Osteoblast (primary cell): ENCODE measurements around the gene COL23A1. TPM values are rescaled to one million over a fixed set of nuclear protein-coding genes. Genes with fewer than 3 reads are reported as not detected.

Experiments
- DNase-seq: peaks from one replicate; pipeline ENCODE4 v3.0.0; 2011; ENCODE audit warnings: low spot score, mixed read lengths; ENCODE audit not compliant: insufficient read length; ENCODE audit errors: missing footprints
- H2AFZ ChIP-seq: 2 replicates; pipeline ENCODE4 v1.6.0; 2011; ENCODE audit warnings: mild to moderate bottlenecking, low read length
- H3K27ac ChIP-seq: 2 replicates; pipeline ENCODE4 v1.5.1; 2011; ENCODE audit warnings: mild to moderate bottlenecking, low read depth, low read length, moderate library complexity
- H3K27me3 ChIP-seq: 2 replicates; pipeline ENCODE4 v1.6.0; 2012; ENCODE audit warnings: mild to moderate bottlenecking, control low read depth, inconsistent platforms, low read length, moderate library complexity; ENCODE audit not compliant: insufficient read depth
- H3K36me3 ChIP-seq: 2 replicates; pipeline ENCODE4 v1.5.1; 2011; ENCODE audit warnings: mild to moderate bottlenecking, low read length, control low read depth, moderate library complexity; ENCODE audit not compliant: insufficient read depth
- H3K4me1 ChIP-seq: 2 replicates; pipeline ENCODE4 v1.5.1; 2011; ENCODE audit warnings: mild to moderate bottlenecking, low read length, control low read depth, moderate library complexity; ENCODE audit not compliant: insufficient read depth
- H3K4me2 ChIP-seq: 2 replicates; pipeline ENCODE4 v1.6.0; 2011; ENCODE audit warnings: mild to moderate bottlenecking, low read length; ENCODE audit not compliant: insufficient read depth
- H3K4me3 ChIP-seq: fragments of 200-600 bp; sonication (generic); 3 replicates; pipeline ENCODE4 v1.5.1; 2012; ENCODE audit warnings: mild to moderate bottlenecking, low read length, inconsistent platforms; ENCODE audit not compliant: insufficient read depth
- H3K79me2 ChIP-seq: 2 replicates; pipeline ENCODE4 v1.6.0; 2012; ENCODE audit warnings: mild to moderate bottlenecking, low read length, control low read depth, inconsistent platforms; ENCODE audit not compliant: insufficient read depth
- H3K9me3 ChIP-seq: 2 replicates; pipeline ENCODE4 v1.5.1; 2011; ENCODE audit warnings: low read depth, low read length, control low read depth
- H4K20me1 ChIP-seq: 2 replicates; pipeline ENCODE4 v1.6.0; 2012; ENCODE audit warnings: mild to moderate bottlenecking, low read length, control low read depth; ENCODE audit not compliant: insufficient read depth
- total RNA-seq: library from RNA; depleted of rRNA; stranded (reverse); fragments of >200 nt; gene quantifications from 2 replicates; pipeline ENCODE4 v1.2.3, GENCODE V29; 2012
- TF ChIP-seq, protein P1 (sequence below): IDR thresholded peaks from 2 replicates; pipeline ENCODE4 v1.5.1; 2011; ENCODE audit warnings: mild to moderate bottlenecking, low read depth, low read length, moderate library complexity; ENCODE audit errors: extremely low read depth

Gene COL23A1
- total RNA-seq, 1 donor: under 0.01 TPM

DNA sequence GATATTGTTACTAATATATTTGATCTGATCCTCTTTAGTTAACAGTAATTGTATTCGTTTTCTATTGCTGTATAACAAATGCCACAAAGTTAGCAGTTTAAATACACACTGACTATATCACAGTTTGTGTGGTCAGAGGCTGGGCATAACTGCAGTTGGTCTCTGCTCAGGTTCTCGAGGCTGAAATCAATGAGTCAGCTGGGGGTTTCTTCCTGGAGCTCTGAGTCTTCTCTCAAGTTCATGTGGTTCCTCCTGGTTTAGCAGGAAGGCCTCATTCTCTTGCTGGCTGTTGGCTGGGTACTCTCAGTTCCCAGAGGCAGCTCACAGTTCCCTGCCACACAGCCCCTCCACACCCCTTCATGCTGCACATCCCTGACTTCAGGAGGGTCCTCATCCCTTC, 20.7 kb downstream of the COL23A1 start:
- no peaks in the 10 kb centered on the region for H3K36me3 ChIP-seq
- peaks cover 4% of the 10 kb centered on the region for H3K27me3 ChIP-seq
- no peaks in the 10 kb centered on the region for H3K4me1 ChIP-seq
- H3K79me2 ChIP-seq: no peaks in the 10 kb centered on the region
- H3K9me3 ChIP-seq: no peaks in the 10 kb centered on the region
- H3K4me3 ChIP-seq: no peak overlapping the region
- TF ChIP-seq, protein P1, sequence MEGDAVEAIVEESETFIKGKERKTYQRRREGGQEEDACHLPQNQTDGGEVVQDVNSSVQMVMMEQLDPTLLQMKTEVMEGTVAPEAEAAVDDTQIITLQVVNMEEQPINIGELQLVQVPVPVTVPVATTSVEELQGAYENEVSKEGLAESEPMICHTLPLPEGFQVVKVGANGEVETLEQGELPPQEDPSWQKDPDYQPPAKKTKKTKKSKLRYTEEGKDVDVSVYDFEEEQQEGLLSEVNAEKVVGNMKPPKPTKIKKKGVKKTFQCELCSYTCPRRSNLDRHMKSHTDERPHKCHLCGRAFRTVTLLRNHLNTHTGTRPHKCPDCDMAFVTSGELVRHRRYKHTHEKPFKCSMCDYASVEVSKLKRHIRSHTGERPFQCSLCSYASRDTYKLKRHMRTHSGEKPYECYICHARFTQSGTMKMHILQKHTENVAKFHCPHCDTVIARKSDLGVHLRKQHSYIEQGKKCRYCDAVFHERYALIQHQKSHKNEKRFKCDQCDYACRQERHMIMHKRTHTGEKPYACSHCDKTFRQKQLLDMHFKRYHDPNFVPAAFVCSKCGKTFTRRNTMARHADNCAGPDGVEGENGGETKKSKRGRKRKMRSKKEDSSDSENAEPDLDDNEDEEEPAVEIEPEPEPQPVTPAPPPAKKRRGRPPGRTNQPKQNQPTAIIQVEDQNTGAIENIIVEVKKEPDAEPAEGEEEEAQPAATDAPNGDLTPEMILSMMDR: no peak
- H3K27ac ChIP-seq: no peak overlapping the region
- no peak overlapping the region for H3K4me2 ChIP-seq
- no peaks in the 10 kb centered on the region for H4K20me1 ChIP-seq
- DNase-seq: no peak
- no peak overlapping the region for H2AFZ ChIP-seq

DNA sequence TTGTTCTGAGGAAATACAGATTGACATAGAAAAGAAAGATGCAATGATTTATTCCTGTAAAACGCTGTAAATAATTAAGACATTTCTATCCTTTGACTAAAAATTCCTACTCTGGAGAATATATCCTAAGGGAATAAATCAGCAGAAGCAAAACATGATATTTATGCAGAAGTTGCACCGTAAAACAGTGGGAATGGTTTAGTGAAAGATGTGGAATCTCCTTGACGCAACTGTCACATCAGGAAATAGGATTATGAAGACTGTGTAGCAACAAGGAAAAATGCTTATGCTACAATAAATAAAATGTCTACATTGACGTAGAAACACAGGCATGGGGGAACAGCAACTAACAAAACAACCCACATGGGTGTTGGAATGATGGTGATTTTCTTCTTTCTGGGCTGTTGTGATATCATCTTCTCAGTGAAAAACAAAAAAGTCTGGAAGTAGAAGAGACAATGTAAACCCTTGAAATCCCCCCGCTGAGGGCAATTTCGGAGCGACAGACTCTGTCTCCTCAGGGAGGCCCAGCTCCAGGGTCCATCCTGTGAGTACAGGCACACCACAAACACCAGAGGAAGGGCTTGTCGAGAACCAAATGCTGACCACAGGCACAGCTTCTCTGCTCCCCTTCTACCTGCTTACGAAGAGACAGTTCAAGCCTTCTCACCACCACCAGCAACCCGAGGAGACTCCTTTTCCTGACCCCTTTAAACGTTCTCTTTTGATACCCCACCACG, 25.2 kb downstream of the COL23A1 start:
- H3K36me3 ChIP-seq: no peaks in the 10 kb centered on the region
- H3K4me1 ChIP-seq: no peaks in the 10 kb centered on the region
- H3K9me3 ChIP-seq: no peaks in the 10 kb centered on the region
- no peaks in the 10 kb centered on the region for H3K79me2 ChIP-seq
- H3K27me3 ChIP-seq: peaks cover 4% of the 10 kb centered on the region
- DNase-seq: no peak
- H2AFZ ChIP-seq: no peak overlapping the region
- TF ChIP-seq, protein P1: no peak
- H3K27ac ChIP-seq: no peak overlapping the region
- no peak overlapping the region for H3K4me3 ChIP-seq
- H4K20me1 ChIP-seq: no peaks in the 10 kb centered on the region
- no peak overlapping the region for H3K4me2 ChIP-seq

DNA sequence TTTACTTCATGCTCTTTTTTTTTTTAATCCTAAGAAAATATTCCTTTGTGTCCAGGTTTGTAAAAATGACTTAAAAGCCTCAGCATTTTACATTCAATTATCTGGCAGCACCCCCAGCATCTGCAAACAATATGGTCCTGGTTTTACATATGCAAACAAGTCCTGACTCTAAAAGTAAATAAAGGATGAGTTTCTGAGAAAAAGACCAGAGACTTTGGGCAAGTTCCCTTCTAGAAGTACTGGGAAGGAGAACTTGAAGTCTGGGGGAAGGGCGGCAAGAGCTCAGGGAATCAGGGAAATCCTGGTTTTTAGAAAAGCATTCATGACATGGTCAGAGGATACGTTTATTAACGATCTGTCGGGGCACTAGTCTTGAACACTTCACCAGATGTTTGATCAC, 25.8 kb downstream of the COL23A1 start:
- Histone ChIP-seq H3K4me2 (no peak overlapping the region), H4K20me1 (no peaks in the 10 kb centered on the region), H3K4me3 (no peak overlapping the region), H3K79me2 (no peaks in the 10 kb centered on the region), H3K27ac (no peak overlapping the region), H3K36me3 (no peaks in the 10 kb centered on the region), H3K4me1 (no peaks in the 10 kb centered on the region), H2AFZ (no peak overlapping the region), H3K27me3 (peaks cover 4% of the 10 kb centered on the region), H3K9me3 (no peaks in the 10 kb centered on the region)
- TF ChIP-seq, protein P1: no peak
- no peak for DNase-seq

DNA sequence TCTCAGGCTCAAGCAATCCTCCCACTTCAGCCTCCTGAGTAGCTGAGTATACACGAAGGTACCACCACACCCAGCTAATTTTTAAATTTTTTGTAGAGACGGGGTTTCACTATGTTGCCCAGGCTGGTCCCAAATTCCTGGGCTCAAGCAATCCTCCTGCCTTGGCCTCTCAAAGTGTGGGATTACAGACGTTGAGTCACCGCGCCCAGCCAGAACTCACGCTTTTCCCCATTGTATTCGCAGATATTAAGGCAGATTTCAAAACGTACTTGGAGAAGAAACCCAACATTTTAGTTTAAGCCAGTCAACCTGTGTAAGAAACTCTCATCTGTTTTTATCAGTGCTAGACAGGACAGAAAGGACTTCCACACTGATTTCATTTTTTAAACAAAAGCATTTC, 26.6 kb downstream of the COL23A1 start:
- DNase-seq: no peak
- H3K4me2 ChIP-seq: no peak overlapping the region
- TF ChIP-seq, protein P1: no peak
- no peak overlapping the region for H3K4me3 ChIP-seq
- no peaks in the 10 kb centered on the region for H4K20me1 ChIP-seq
- H3K36me3 ChIP-seq: no peaks in the 10 kb centered on the region
- H2AFZ ChIP-seq: no peak overlapping the region
- no peaks in the 10 kb centered on the region for H3K79me2 ChIP-seq
- no peaks in the 10 kb centered on the region for H3K4me1 ChIP-seq
- peaks cover 4% of the 10 kb centered on the region for H3K27me3 ChIP-seq
- H3K9me3 ChIP-seq: no peaks in the 10 kb centered on the region
- H3K27ac ChIP-seq: no peak overlapping the region
